ENCODE results near the gene LACTBL1.
A peak's percentile ranks its signal among the peaks of the same experiment; 100 is the strongest.

LACTBL1 gene

GRCh38 chr1:22963044-22963677 is 9.5 kb downstream of the LACTBL1 start:
- Histone ChIP-seq H3K4me1 (ENCODE audit: insufficient read depth, insufficient read length) (no peaks in the 10 kb centered on the region), H3K4me3 (ENCODE audit: insufficient read length, low read depth) (no peak overlapping the region), H3K9me3 (ENCODE audit: insufficient read depth, low read length) (no peaks in the 10 kb centered on the region), H3K9ac (ENCODE audit: insufficient read length, low read depth) (no peak overlapping the region), H3K36me3 (ENCODE audit: insufficient read depth, insufficient read length, low read length) (no peaks in the 10 kb centered on the region), H3K27me3 (ENCODE audit: insufficient read depth, insufficient read length) (peaks cover 13% of the 10 kb centered on the region)
- TF ChIP-seq SUZ12 (IDR thresholded peaks at IDR 0.05; ENCODE audit: extremely low read depth, insufficient read depth, insufficient read length), result no peak
- TF ChIP-seq YY1 (IDR thresholded peaks at IDR 0.05; ENCODE audit: insufficient read depth, insufficient read length), result no peak
- no peak for TF ChIP-seq ZNF274 (IDR thresholded peaks at IDR 0.05; ENCODE audit: low read depth, low read length)
- DNase-seq (ENCODE audit: low read depth, low spot score), result no peak

GRCh38 chr1:22962558-22962957 is 10.1 kb downstream of the LACTBL1 start:
- no peaks in the 10 kb centered on the region for H3K36me3 ChIP-seq (ENCODE audit: insufficient read depth, insufficient read length, low read length)
- no peaks in the 10 kb centered on the region for H3K9me3 ChIP-seq (ENCODE audit: insufficient read depth, low read length)
- no peaks in the 10 kb centered on the region for H3K4me1 ChIP-seq (ENCODE audit: insufficient read depth, insufficient read length)
- TF ChIP-seq ZNF274 (IDR thresholded peaks at IDR 0.05; ENCODE audit: low read depth, low read length) (no peak), YY1 (IDR thresholded peaks at IDR 0.05; ENCODE audit: insufficient read depth, insufficient read length) (no peak), SUZ12 (IDR thresholded peaks at IDR 0.05; ENCODE audit: extremely low read depth, insufficient read depth, insufficient read length) (no peak)
- no peak for DNase-seq (ENCODE audit: low read depth, low spot score)
- no peak overlapping the region for H3K9ac ChIP-seq (ENCODE audit: insufficient read length, low read depth)
- peaks cover 13% of the 10 kb centered on the region for H3K27me3 ChIP-seq (ENCODE audit: insufficient read depth, insufficient read length)
- no peak overlapping the region for H3K4me3 ChIP-seq (ENCODE audit: insufficient read length, low read depth)

DNA sequence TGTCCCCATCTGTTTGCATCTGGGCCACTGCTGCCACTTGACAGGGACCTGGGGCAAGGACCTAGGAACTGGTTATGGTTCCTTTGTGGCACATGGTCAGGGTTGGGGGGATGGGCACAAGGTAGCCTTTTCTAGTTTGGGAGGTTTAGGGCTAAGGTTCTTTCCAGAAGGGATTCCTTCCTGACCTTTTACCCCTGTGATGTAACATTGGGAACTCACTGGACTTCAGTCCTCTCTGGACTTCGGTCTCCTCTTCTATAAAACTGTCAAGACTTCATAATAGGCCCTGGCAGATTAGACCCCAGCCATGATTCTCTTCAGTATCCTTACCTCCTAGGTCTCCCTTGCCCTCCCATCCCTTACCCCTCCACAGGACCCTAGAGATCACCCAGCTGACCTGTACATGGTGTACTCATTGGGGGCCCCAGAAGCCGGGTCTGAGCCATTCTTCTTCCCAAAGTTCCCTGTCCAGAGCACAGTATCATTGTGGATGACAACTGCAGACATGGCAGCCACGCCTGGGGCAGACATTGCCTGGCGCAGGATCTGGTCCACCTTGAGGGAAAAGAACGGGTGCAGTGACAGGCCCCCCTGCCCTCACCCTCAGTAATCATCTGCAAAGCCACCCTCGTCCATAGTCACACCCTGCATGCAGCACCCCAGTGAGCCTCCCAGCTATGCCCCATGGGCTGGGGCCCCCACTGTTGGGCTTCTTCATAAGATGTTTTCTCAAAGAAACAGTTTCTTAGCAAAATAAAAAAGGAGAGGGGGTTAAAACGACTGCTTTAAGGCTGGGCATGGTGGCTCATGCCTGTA is 12.9 kb downstream of the LACTBL1 start:
- no peak for DNase-seq (ENCODE audit: low read depth, low spot score)
- no peaks in the 10 kb centered on the region for H3K9me3 ChIP-seq (ENCODE audit: insufficient read depth, low read length)
- no peak overlapping the region for H3K9ac ChIP-seq (ENCODE audit: insufficient read length, low read depth)
- peaks cover 24% of the 10 kb centered on the region for H3K27me3 ChIP-seq (ENCODE audit: insufficient read depth, insufficient read length)
- no peaks in the 10 kb centered on the region for H3K36me3 ChIP-seq (ENCODE audit: insufficient read depth, insufficient read length, low read length)
- H3K4me1 ChIP-seq (ENCODE audit: insufficient read depth, insufficient read length), result no peaks in the 10 kb centered on the region
- no peak overlapping the region for H3K4me3 ChIP-seq (ENCODE audit: insufficient read length, low read depth)
- TF ChIP-seq SUZ12 (IDR thresholded peaks at IDR 0.05; ENCODE audit: extremely low read depth, insufficient read depth, insufficient read length) (no peak), ZNF274 (IDR thresholded peaks at IDR 0.05; ENCODE audit: low read depth, low read length) (no peak), YY1 (IDR thresholded peaks at IDR 0.05; ENCODE audit: insufficient read depth, insufficient read length) (no peak)

DNA sequence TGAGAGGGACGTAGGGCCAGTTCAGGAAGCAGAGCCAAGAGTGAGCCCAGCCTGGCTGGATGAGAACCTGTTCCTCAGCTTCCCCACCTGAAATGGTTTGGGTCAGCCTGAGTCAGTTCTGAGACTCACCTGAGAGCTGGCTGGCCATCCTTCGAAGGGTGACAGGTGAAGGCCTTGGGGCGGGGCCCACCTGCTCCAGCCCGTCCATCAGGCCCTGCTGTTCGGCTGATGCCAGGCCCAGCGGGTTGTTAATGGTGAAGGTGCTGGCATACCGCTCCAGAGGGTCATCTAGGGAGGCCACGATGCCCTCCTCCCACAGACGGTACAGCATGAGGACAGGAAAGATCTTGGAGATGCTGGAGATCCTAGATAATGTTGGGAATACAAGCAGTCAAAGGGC is 14.1 kb downstream of the LACTBL1 start:
- DNase-seq (ENCODE audit: low read depth, low spot score), result no peak
- Histone ChIP-seq H3K9ac (ENCODE audit: insufficient read length, low read depth) (no peak overlapping the region), H3K36me3 (ENCODE audit: insufficient read depth, insufficient read length, low read length) (no peaks in the 10 kb centered on the region), H3K9me3 (ENCODE audit: insufficient read depth, low read length) (no peaks in the 10 kb centered on the region), H3K27me3 (ENCODE audit: insufficient read depth, insufficient read length) (peaks cover 35% of the 10 kb centered on the region), H3K4me1 (ENCODE audit: insufficient read depth, insufficient read length) (no peaks in the 10 kb centered on the region), H3K4me3 (ENCODE audit: insufficient read length, low read depth) (no peak overlapping the region)
- TF ChIP-seq SUZ12 (IDR thresholded peaks at IDR 0.05; ENCODE audit: extremely low read depth, insufficient read depth, insufficient read length) (no peak), YY1 (IDR thresholded peaks at IDR 0.05; ENCODE audit: insufficient read depth, insufficient read length) (no peak), ZNF274 (IDR thresholded peaks at IDR 0.05; ENCODE audit: low read depth, low read length) (no peak)

GRCh38 chr1:22957066-22957465 is 15.6 kb downstream of the LACTBL1 start:
- H3K4me3 ChIP-seq (ENCODE audit: insufficient read length, low read depth), result no peak overlapping the region
- peaks cover 46% of the 10 kb centered on the region for H3K27me3 ChIP-seq (ENCODE audit: insufficient read depth, insufficient read length)
- TF ChIP-seq SUZ12 (IDR thresholded peaks at IDR 0.05; ENCODE audit: extremely low read depth, insufficient read depth, insufficient read length) (no peak), ZNF274 (IDR thresholded peaks at IDR 0.05; ENCODE audit: low read depth, low read length) (no peak), YY1 (IDR thresholded peaks at IDR 0.05; ENCODE audit: insufficient read depth, insufficient read length) (no peak)
- H3K36me3 ChIP-seq (ENCODE audit: insufficient read depth, insufficient read length, low read length), result no peaks in the 10 kb centered on the region
- H3K9me3 ChIP-seq (ENCODE audit: insufficient read depth, low read length), result no peaks in the 10 kb centered on the region
- peaks cover 3% of the 10 kb centered on the region for H3K4me1 ChIP-seq (ENCODE audit: insufficient read depth, insufficient read length)
- no peak for DNase-seq (ENCODE audit: low read depth, low spot score)
- no peak overlapping the region for H3K9ac ChIP-seq (ENCODE audit: insufficient read length, low read depth)

- TF ChIP-seq YY1 (IDR thresholded peaks at IDR 0.05; ENCODE audit: insufficient read depth, insufficient read length) (no peak), ZNF274 (IDR thresholded peaks at IDR 0.05; ENCODE audit: low read depth, low read length) (no peak), SUZ12 (IDR thresholded peaks at IDR 0.05; ENCODE audit: extremely low read depth, insufficient read depth, insufficient read length) (no peak)
- Histone ChIP-seq H3K27me3 (ENCODE audit: insufficient read depth, insufficient read length) (peaks cover 54% of the 10 kb centered on the region), H3K4me1 (ENCODE audit: insufficient read depth, insufficient read length) (peaks cover 3% of the 10 kb centered on the region), H3K36me3 (ENCODE audit: insufficient read depth, insufficient read length, low read length) (no peaks in the 10 kb centered on the region), H3K9me3 (ENCODE audit: insufficient read depth, low read length) (no peaks in the 10 kb centered on the region), H3K4me3 (ENCODE audit: insufficient read length, low read depth) (no peak overlapping the region), H3K9ac (ENCODE audit: insufficient read length, low read depth) (no peak overlapping the region)
- DNase-seq (ENCODE audit: low read depth, low spot score), result no peak
Observed at GRCh38 chr1:22955146-22955545, 17.5 kb downstream of the LACTBL1 start.

- peak overlapping the region; percentile 70 for H3K9ac ChIP-seq (ENCODE audit: insufficient read length, low read depth)
- no peaks in the 10 kb centered on the region for H3K36me3 ChIP-seq (ENCODE audit: insufficient read depth, insufficient read length, low read length)
- peaks cover 3% of the 10 kb centered on the region for H3K4me1 ChIP-seq (ENCODE audit: insufficient read depth, insufficient read length)
- H3K4me3 ChIP-seq (ENCODE audit: insufficient read length, low read depth), result peak overlapping the region; percentile 54
- TF ChIP-seq SUZ12 (IDR thresholded peaks at IDR 0.05; ENCODE audit: extremely low read depth, insufficient read depth, insufficient read length), result peak; percentile 64
- TF ChIP-seq YY1 (IDR thresholded peaks at IDR 0.05; ENCODE audit: insufficient read depth, insufficient read length), result no peak
- peaks cover 54% of the 10 kb centered on the region for H3K27me3 ChIP-seq (ENCODE audit: insufficient read depth, insufficient read length)
- H3K9me3 ChIP-seq (ENCODE audit: insufficient read depth, low read length), result no peaks in the 10 kb centered on the region
- DNase-seq (ENCODE audit: low read depth, low spot score), result no peak
Observed at GRCh38 chr1:22953740-22954141, 18.9 kb downstream of the LACTBL1 start.

Measured in NT2/D1 (cell line).